Activated CD8-positive, alpha-beta T cell treated with anti-CD3 and anti-CD28 coated beads, Interleukin-2, amount 10 ng/mL, durations not matched to agents 7 days and 5 days (primary cell): Measurements from ENCODE around the gene CLEC16A. TPM values are rescaled to one million over a fixed set of nuclear protein-coding genes. Genes with fewer than 3 reads are reported as not detected.

Experiments
- ATAC-seq: fragments of 150-1000 bp; cut with Tn5 transposase; one replicate; pipeline ENCODE4 v1.10.0; 2021; ENCODE audit warnings: moderate library complexity
- CTCF ChIA-PET: fragments of 350-600 bp; sonication (Branson Sonifier 250); formaldehyde crosslinking; loops from one replicate; lab custom pipeline; 2021; ENCODE audit warnings: antibody characterized with exemption; lab: Charles Lee
- POLR2A ChIA-PET: fragments of 350-600 bp; sonication (Branson Sonifier 250); formaldehyde crosslinking; loops from one replicate; lab custom pipeline; 2021; ENCODE audit warnings: antibody characterized with exemption; lab: Charles Lee
- DNase-seq: peaks from one replicate; pipeline ENCODE4 v3.0.0-alpha.2; 2020
- H3K27ac Mint-ChIP-seq: one replicate; pipeline ENCODE4 v1.8.0; 2021; ENCODE audit warnings: mild to moderate bottlenecking, mixed read lengths
- H3K27me3 Mint-ChIP-seq: one replicate; pipeline ENCODE4 v1.8.0; 2021; ENCODE audit warnings: low read depth, mixed read lengths
- H3K36me3 Mint-ChIP-seq: one replicate; pipeline ENCODE4 v1.8.0; 2021; ENCODE audit warnings: low read depth, mixed read lengths
- H3K4me1 Mint-ChIP-seq: one replicate; pipeline ENCODE4 v1.8.0; 2021; ENCODE audit warnings: low read depth, mixed read lengths
- H3K4me3 Mint-ChIP-seq: one replicate; pipeline ENCODE4 v1.8.0; 2021; ENCODE audit warnings: mild to moderate bottlenecking, mixed read lengths
- H3K9me3 Mint-ChIP-seq: one replicate; pipeline ENCODE4 v1.8.0; 2022; ENCODE audit warnings: mixed read lengths; ENCODE audit not compliant: insufficient read depth
- total RNA-seq, 2 experiments: library from RNA; stranded (reverse); gene quantifications; one replicate each; pipeline ENCODE4 v1.2.3, GENCODE V29; 2021

CLEC16A gene
- total RNA-seq, 2 experiments from 2014 or later, result 32.8 to 38.5 TPM

DNA sequence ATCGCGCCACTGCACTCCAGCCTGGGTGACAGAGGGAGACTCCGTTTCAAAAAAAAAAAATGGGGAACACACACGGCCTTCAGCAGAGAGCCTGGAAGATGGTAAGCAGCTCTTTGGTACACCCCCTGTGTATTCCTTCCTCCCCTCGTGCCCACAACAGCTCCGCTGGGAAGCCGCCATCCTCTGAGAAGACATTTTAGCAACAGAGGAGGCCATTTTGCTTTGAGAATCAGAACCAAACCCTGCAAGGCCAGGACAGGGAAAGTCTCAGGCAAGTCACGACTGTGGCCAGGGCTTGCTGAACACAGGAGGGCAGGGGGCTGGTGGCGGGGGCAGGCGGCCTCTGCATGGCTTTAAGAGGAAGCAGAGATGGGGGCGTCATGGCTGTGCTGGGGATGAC lies 265.9 kb downstream of the CLEC16A start:
- Mint-ChIP-seq H3K27ac (no peak overlapping the region), H3K9me3 (no peaks in the 10 kb centered on the region), H3K27me3 (no peaks in the 10 kb centered on the region), H3K4me3 (no peak overlapping the region), H3K36me3 (peaks cover 12% of the 10 kb centered on the region), H3K4me1 (peaks cover 44% of the 10 kb centered on the region)
- POLR2A ChIA-PET, result interaction anchor here (1.1 to 1.5 kb wide), 2 partner anchors 11 to 42 kb away, joined by 3 to 4 read pairs; no protein-coding TSS in a partner anchor
- DNase-seq (no peak), ATAC-seq (no peak)
- CTCF ChIA-PET, result no interaction called here

DNA sequence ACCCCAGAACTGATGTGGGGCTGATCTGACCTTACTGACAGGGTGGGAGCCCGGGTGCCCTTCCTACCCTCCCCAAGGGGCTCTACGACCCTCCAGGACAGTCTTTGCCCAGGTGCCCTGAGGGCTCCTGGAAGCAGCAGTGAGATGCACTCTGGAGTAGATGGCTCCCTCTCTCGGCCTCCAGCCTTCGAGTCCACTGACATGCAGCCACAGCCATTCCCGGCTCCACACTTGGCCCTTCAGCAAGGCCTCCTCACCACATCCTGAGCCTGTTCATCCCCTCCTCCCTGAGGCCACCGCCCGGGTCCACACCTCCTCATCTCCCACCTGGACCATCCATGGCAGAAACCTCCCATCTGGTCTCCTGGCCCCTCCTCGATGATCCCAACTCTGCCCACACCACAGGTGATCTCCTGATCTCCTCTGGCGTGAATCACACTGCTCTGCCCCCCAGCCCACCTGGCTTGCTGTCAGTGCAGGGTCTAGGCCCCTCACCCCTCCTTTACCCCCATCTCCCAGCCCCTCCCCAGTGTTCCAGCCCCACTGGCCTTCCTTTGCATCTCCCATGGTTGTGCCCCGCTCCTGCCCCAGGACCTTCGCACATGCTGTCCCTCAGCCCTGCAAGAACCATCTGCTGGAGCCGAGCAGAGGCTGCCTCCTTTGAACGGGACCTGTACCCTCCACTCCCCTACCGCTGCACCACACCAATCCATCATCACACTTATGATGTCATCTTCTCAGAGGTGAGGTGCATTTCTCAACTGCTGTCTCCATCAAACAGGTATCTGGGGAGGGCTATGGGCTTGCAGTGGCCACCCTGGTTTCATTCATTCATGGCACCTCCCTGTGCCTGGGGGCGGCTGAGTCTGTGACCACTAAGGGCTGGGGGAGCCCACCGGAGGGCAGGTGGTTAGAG lies 267.0 kb downstream of the CLEC16A start:
- Mint-ChIP-seq H3K27ac (peak overlapping the region; percentile 46), H3K4me3 (no peak overlapping the region), H3K4me1 (peaks cover 37% of the 10 kb centered on the region), H3K9me3 (peaks cover 4% of the 10 kb centered on the region), H3K27me3 (no peaks in the 10 kb centered on the region), H3K36me3 (peaks cover 19% of the 10 kb centered on the region)
- ATAC-seq, result no peak
- CTCF ChIA-PET, result interaction anchor here (0.9 kb wide), 1 partner anchor 14 kb away, joined by 3 read pairs; no protein-coding TSS in a partner anchor
- no peak for DNase-seq
- POLR2A ChIA-PET, result interaction anchor here (0.6 to 1.4 kb wide), 2 partner anchors 14 to 459 kb away, joined by 3 to 8 read pairs; no protein-coding TSS in a partner anchor

DNA sequence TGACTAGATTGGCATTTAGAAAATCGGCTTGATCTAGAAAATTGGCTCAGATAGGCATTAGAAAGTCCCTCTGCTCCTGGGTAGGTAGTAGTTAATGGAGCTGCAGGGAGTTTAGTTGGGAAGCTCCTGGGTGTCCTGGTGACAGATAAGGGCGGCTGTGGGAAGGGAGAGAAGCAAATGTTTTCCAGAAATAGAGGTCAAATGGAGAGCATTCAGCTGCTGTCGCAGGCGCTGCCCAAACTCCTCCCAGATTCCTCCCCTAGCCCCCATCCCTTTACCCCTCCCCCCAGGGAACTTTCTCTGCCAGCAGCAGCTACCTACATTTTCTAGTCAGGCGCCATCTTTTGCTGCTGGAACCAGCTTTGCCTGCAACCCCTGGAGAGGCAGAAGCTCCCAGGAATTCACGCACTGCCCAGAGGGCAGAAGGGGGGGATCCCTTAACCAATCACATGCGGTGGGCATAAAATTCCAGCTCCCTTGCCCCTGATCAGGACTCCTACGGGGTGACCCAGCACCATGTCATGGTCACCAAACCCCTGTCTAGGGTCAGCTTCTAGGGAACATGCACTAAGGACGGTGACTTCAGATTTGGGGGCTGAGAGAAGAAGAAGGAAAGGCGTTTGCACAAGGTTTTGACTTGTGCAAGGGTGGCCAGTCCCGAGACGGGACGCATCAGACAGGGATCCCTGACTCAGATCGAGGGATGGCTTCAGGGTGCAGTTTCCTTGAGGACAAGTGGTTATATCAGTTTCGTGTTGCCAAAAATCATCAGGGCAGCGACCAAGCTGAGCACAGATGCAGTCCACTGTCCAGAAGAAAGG lies 267.8 kb downstream of the CLEC16A start:
- no peak for ATAC-seq
- no peaks in the 10 kb centered on the region for H3K27me3 Mint-ChIP-seq
- no peak for DNase-seq
- peaks cover 28% of the 10 kb centered on the region for H3K4me1 Mint-ChIP-seq
- POLR2A ChIA-PET, result interaction anchor here (0.6 to 1.4 kb wide), 2 partner anchors 13 to 458 kb away, joined by 3 to 8 read pairs; no protein-coding TSS in a partner anchor
- H3K4me3 Mint-ChIP-seq, result no peak overlapping the region
- H3K36me3 Mint-ChIP-seq, result peaks cover 23% of the 10 kb centered on the region
- CTCF ChIA-PET, result interaction anchor here (0.9 kb wide), 1 partner anchor 13 kb away, joined by 3 read pairs; no protein-coding TSS in a partner anchor
- H3K9me3 Mint-ChIP-seq, result peaks cover 5% of the 10 kb centered on the region
- H3K27ac Mint-ChIP-seq, result no peak overlapping the region

DNA sequence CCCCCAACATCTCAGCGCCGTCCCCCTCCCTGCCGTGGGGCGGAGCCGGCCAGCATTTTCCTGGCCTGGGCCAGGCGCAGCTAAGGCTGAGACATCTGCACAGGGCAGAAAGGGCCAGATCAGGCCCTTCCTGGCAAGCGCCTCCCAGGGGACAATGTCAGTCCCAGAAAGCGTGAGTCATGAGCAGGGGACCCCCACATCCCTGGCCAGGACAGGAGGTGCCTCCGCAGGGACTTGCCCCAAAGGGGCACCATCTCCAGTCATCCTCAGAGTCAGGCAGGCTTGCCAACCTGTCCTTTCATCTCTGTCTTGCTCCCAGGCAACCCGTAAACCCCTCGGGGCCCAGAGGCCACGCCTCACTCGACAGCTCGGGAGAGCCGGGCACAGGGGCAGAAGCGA lies 268.4 kb downstream of the CLEC16A start:
- DNase-seq, result no peak
- ATAC-seq, result no peak
- no peak overlapping the region for H3K4me3 Mint-ChIP-seq
- no peaks in the 10 kb centered on the region for H3K27me3 Mint-ChIP-seq
- H3K36me3 Mint-ChIP-seq, result peaks cover 24% of the 10 kb centered on the region
- peaks cover 11% of the 10 kb centered on the region for H3K9me3 Mint-ChIP-seq
- H3K4me1 Mint-ChIP-seq, result peaks cover 30% of the 10 kb centered on the region
- POLR2A ChIA-PET, result interaction anchor here (1.4 kb wide), 1 partner anchor 12 kb away, joined by 8 read pairs; no protein-coding TSS in a partner anchor
- CTCF ChIA-PET, result interaction anchor here (0.9 to 1.6 kb wide), 2 partner anchors 12 kb away, joined by 3 to 4 read pairs; no protein-coding TSS in a partner anchor
- no peak overlapping the region for H3K27ac Mint-ChIP-seq

DNA sequence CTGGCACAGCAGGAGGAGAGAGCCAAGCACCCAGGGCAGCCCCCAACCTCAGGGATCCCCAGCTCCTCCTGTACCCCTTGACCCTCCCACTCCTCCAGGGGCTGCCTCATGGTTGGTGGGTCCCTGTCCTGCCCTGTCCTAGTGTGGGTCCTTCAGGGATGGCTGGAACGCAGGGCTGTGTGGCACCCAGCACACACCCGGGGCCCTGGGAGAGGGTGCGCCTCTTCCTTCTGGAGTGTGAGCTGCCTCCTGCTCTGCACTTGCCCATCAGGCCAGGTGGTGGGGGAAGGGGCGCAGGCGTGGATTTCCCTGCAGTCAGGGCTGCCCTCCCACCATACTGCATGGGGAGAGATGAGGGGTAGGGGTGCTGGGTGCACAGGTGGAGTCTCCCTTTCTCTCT lies 269.0 kb downstream of the CLEC16A start:
- ATAC-seq, result no peak
- Mint-ChIP-seq H3K36me3 (peaks cover 24% of the 10 kb centered on the region), H3K4me3 (no peak overlapping the region), H3K9me3 (peaks cover 15% of the 10 kb centered on the region), H3K27me3 (no peaks in the 10 kb centered on the region), H3K4me1 (peaks cover 29% of the 10 kb centered on the region), H3K27ac (peak overlapping the region; percentile 20)
- no peak for DNase-seq
- ChIA-PET CTCF (interaction anchor here (1.6 kb wide), 1 partner anchor 12 kb away, joined by 4 read pairs; no protein-coding TSS in a partner anchor), POLR2A (interaction anchor here (0.7 kb wide), 1 partner anchor 11 kb away, joined by 4 read pairs; no protein-coding TSS in a partner anchor)

DNA sequence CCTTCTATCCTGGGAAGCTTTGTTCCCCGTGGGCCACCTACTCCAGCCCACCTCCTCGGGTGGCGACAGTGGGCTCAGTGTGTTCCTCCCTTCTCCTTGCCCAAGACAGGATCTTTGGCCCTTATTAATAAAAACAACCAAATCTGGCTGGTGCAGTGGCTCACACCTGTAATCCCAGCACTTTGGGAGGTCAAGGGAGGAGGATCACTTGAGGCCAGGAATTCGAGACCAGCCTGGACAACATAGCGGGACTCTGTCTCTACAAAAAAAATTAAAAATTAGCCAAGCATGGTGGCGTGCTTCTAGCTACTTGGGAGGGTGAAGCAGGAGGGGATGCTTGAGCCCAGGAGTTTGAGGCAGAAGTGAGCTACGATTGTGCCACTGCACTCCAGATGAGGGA lies 269.4 kb downstream of the CLEC16A start:
- POLR2A ChIA-PET, result interaction anchor here (0.7 to 1.0 kb wide), 2 partner anchors 11 to 140 kb away, joined by 3 to 4 read pairs; no protein-coding TSS in a partner anchor
- Mint-ChIP-seq H3K4me3 (no peak overlapping the region), H3K36me3 (peaks cover 26% of the 10 kb centered on the region), H3K27me3 (no peaks in the 10 kb centered on the region), H3K9me3 (peaks cover 20% of the 10 kb centered on the region), H3K4me1 (peaks cover 31% of the 10 kb centered on the region), H3K27ac (peak overlapping the region; percentile 20)
- CTCF ChIA-PET, result interaction anchor here (1.6 kb wide), 1 partner anchor 11 kb away, joined by 4 read pairs; no protein-coding TSS in a partner anchor
- no peak for DNase-seq
- no peak for ATAC-seq

DNA sequence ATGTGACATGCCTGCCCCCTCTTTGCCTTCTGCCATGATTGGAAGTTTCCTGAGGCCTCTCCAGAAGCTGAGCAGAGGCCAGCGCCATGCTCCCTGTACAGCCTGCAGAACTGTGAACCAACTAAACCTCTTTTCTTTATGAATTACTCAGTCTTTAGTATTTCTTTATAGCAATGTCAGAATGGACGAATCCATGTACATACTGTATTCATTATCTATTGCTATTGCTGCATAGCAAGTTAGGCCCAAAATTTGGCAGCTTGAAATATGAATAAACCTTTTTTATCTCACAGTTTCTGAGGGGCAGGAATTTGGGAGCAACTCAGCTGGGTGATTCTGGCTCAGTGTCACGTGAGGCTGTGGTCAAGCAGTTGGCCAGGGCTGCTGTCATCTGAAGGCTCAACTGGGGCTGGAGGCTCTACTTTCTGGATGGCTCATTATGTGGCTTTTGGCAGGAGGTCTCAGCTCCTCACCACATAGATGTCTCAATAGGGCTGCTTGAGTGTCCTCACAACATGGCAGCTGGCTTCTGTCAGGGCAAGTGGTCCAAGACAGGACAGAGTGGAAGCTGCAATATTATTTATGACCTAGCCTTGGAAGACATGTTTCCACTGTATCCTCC lies 271.7 kb downstream of the CLEC16A start:
- Mint-ChIP-seq H3K27ac (peak overlapping the region; percentile 3), H3K4me1 (peaks cover 45% of the 10 kb centered on the region), H3K27me3 (no peaks in the 10 kb centered on the region), H3K9me3 (peaks cover 20% of the 10 kb centered on the region), H3K4me3 (no peak overlapping the region), H3K36me3 (peaks cover 33% of the 10 kb centered on the region)
- CTCF ChIA-PET, result no interaction called here
- POLR2A ChIA-PET, result no interaction called here
- DNase-seq, result no peak
- no peak for ATAC-seq

DNA sequence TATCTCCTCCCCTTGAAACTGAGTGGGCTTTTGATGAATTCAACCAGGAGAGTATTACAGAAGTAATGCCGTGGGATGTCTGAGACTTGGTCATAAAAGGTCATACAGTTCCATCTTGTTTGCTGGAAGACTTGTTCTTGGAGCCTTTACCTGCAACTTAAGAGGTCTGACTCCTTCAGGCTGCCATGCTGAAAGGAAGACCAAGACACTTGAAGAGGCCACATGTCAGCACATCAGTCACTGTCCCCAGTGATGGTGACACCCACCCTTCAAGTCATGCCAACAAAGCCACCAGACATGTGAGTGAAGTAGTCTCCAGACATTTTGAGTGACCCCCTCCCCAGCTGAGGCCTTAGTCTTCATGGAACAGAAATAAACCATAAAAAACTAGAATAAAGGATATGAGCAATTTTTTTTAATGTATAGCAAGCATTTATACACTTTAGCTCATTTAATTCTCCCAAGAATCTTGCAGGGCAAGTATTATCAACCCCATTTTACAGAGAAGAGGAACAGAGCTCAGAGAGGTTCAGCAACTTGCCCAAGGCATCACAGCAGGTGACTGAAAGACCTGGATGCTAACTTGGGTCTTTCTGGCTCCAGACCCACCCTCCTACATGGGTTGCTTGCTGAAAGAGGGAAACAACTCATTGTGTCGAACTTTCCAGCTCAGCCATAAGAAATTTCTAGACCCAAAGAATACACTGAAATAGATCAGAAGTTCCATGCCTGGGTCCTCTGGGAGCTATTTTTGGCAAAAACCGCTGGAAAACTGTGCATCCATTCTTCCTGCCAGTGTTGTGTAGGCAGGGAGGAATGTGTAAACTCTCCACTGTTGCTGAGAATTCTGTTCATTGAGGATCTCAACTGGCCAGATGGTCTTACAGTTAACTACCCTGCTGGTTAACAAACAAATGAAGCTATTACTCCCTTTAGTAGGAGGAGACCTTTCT lies 273.6 kb downstream of the CLEC16A start:
- no peaks in the 10 kb centered on the region for H3K27me3 Mint-ChIP-seq
- CTCF ChIA-PET, result interaction anchor here (0.7 to 2.5 kb wide), 18 partner anchors 9 to 253 kb away, joined by 3 to 28 read pairs (median 4); partner anchors contain the start of gene SOCS1
- DNase-seq (no peak), ATAC-seq (no peak)
- no peak overlapping the region for H3K4me3 Mint-ChIP-seq
- peaks cover 20% of the 10 kb centered on the region for H3K9me3 Mint-ChIP-seq
- peaks cover 50% of the 10 kb centered on the region for H3K4me1 Mint-ChIP-seq
- H3K27ac Mint-ChIP-seq, result peak overlapping the region; percentile 54
- peaks cover 33% of the 10 kb centered on the region for H3K36me3 Mint-ChIP-seq
- POLR2A ChIA-PET, result interaction anchor here (0.6 to 1.1 kb wide), 4 partner anchors 11 to 136 kb away, joined by 3 to 4 read pairs (median 4); no protein-coding TSS in a partner anchor

DNA sequence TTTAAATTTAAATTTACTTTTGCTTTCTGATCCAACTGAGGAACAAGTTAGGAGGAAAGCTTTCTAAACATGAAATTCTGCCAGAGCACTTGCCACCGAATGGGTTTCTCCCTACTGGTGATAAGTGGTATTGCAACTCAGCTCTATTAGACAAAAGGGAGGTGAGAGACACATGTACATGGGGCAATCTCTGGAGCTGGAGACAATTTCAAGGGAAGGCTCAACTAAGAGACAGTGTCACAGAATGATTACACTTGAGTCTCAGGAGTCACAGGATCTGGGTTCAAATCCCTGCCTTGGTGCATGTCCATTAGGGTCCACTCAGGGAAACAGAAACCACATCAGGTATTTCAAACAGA lies 274.2 kb downstream of the CLEC16A start:
- ChIA-PET CTCF (interaction anchor here (0.7 to 2.5 kb wide), 17 partner anchors 10 to 254 kb away, joined by 3 to 28 read pairs (median 4); partner anchors contain the start of gene SOCS1), POLR2A (interaction anchor here (0.8 to 1.1 kb wide), 3 partner anchors 12 to 114 kb away, joined by 3 to 4 read pairs (median 4); no protein-coding TSS in a partner anchor)
- peaks cover 57% of the 10 kb centered on the region for H3K4me1 Mint-ChIP-seq
- DNase-seq, result no peak
- H3K4me3 Mint-ChIP-seq, result no peak overlapping the region
- H3K27me3 Mint-ChIP-seq, result no peaks in the 10 kb centered on the region
- H3K36me3 Mint-ChIP-seq, result peaks cover 34% of the 10 kb centered on the region
- peaks cover 20% of the 10 kb centered on the region for H3K9me3 Mint-ChIP-seq
- no peak for ATAC-seq
- H3K27ac Mint-ChIP-seq, result peak overlapping the region; percentile 75

DNA sequence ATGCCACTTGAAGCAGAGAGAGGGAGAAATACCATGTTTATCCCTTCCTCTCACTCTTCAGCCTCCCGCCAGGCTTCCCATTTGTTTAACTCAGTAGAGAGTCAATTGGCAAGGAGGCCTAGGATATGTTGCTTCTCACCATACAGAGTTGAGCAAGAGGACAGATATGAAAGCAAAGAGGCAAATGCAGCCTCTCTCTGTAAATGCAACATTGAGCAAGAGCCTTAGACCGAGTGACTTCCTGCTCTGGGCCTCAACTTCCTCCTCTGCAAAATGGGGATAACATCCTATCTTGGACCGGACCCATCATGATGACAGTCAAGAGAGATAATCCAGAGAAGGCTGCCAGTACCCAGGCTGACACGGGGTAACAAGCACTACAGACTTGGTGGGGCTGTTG lies 274.8 kb downstream of the CLEC16A start:
- no peak for DNase-seq
- Mint-ChIP-seq H3K9me3 (peaks cover 20% of the 10 kb centered on the region), H3K4me3 (no peak overlapping the region), H3K4me1 (peaks cover 60% of the 10 kb centered on the region), H3K27me3 (no peaks in the 10 kb centered on the region), H3K36me3 (peaks cover 34% of the 10 kb centered on the region), H3K27ac (peak overlapping the region; percentile 75)
- CTCF ChIA-PET, result interaction anchor here (1.1 to 2.5 kb wide), 9 partner anchors 13 to 255 kb away, joined by 3 to 28 read pairs (median 4); no protein-coding TSS in a partner anchor
- ATAC-seq, result no peak
- POLR2A ChIA-PET, result interaction anchor here (0.6 to 1.1 kb wide), 2 partner anchors 21 to 61 kb away, joined by 3 to 4 read pairs; no protein-coding TSS in a partner anchor
